Endothelial cell of umbilical vein (primary cell): ENCODE results near the gene FAM53B. TPM values are rescaled to one million over a fixed set of nuclear protein-coding genes. Genes with fewer than 3 reads are reported as not detected.

ENCODE experiments used
- BruUV-seq: library from RNA; stranded (reverse); fragments of 400-500 nt; replicated peaks from 2 replicates; lab custom pipeline; 2021; lab: Mats Ljungman, UMichigan
- CTCF ChIA-PET: fragments of 300-600, 350-600 bp; sonication (Branson Sonifier 250); formaldehyde crosslinking; loops from one replicate; lab custom pipeline; 2021; ENCODE audit warnings: antibody characterized with exemption, inconsistent platforms; lab: Charles Lee
- POLR2A ChIA-PET: fragments of 300-600, 350-600 bp; sonication (Branson Sonifier 250); formaldehyde crosslinking; loops from one replicate; lab custom pipeline; 2021; ENCODE audit warnings: antibody characterized with exemption, inconsistent platforms; lab: Charles Lee
- DNase-seq: peaks from one replicate; pipeline ENCODE4 v3.0.0-alpha.2; 2011; ENCODE audit warnings: low read depth, low spot score
- FAIRE-seq: peaks from 2 replicates; lab custom pipeline; 2011; peaks lifted over from hg19 to GRCh38; lab: Jason Lieb, UNC
- H2AFZ ChIP-seq: 2 replicates; pipeline ENCODE4 v1.6.0; 2012; ENCODE audit warnings: low read depth, low read length, control low read depth, inconsistent platforms
- H3K27ac ChIP-seq: 2 replicates; pipeline ENCODE4 v1.5.1; 2011; ENCODE audit warnings: low read depth, mild to moderate bottlenecking, control low read depth, low read length, moderate library complexity; ENCODE audit not compliant: insufficient read depth
- H3K27me3 ChIP-seq, 2 experiments: 2 replicates each; pipeline versions ENCODE4 v1.6.0 to v1.6.1; 2011; ENCODE audit warnings: low read length in 2 of 2, mixed read lengths in 1 of 2; ENCODE audit not compliant: control insufficient read depth in 2 of 2, insufficient read depth in 2 of 2
- H3K36me3 ChIP-seq, 2 experiments: 2 replicates in 1 of 2; 3 replicates in 1 of 2; pipeline ENCODE4 v1.5.1; 2011; ENCODE audit warnings: low read length in 2 of 2, mild to moderate bottlenecking in 1 of 2, moderate library complexity in 1 of 2; ENCODE audit not compliant: control insufficient read depth in 2 of 2, insufficient read depth in 2 of 2; ENCODE audit errors: extremely low read depth in 1 of 2
- H3K4me1 ChIP-seq: 3 replicates; pipeline ENCODE4 v1.5.1; 2011; ENCODE audit warnings: mild to moderate bottlenecking, low read length; ENCODE audit not compliant: control insufficient read depth, insufficient read depth; ENCODE audit errors: extremely low read depth
- H3K4me2 ChIP-seq: 2 replicates; pipeline ENCODE4 v1.6.1; 2011; ENCODE audit warnings: low read length, control low read depth, mixed read lengths; ENCODE audit not compliant: insufficient read depth
- H3K4me3 ChIP-seq, 3 experiments: fragments of 200-600 bp in 1 of 3; sonication (generic), shearing (Covaris generic) in 1 of 3; replicated peaks in 1 of 3; 2 replicates each; pipeline ENCODE4 v1.5.1; 2011 to 2016; ENCODE audit warnings: control low read depth in 3 of 3, low read length in 3 of 3, mild to moderate bottlenecking in 2 of 3, inconsistent platforms in 1 of 3, low read depth in 1 of 3, moderate library complexity in 1 of 3; ENCODE audit not compliant: insufficient read depth in 1 of 3
- H3K79me2 ChIP-seq: 2 replicates; pipeline ENCODE4 v1.6.0; 2012; ENCODE audit warnings: low read length, inconsistent platforms; ENCODE audit not compliant: control insufficient read depth, insufficient read depth
- H3K9ac ChIP-seq: replicated peaks from 2 replicates; pipeline ENCODE3; 2011; ENCODE audit warnings: low read length, control low read depth; ENCODE audit not compliant: insufficient read depth; ENCODE audit errors: extremely low read depth
- H3K9me1 ChIP-seq: replicated peaks from 3 replicates; pipeline ENCODE4 v1.6.0; 2011; ENCODE audit warnings: mild to moderate bottlenecking, low read length; ENCODE audit not compliant: control insufficient read depth, insufficient read depth; ENCODE audit errors: extremely low read depth
- H3K9me3 ChIP-seq: replicated peaks from 2 replicates; pipeline ENCODE4 v1.5.1; 2012; ENCODE audit warnings: low read length, inconsistent platforms; ENCODE audit not compliant: control insufficient read depth, insufficient read depth
- H4K20me1 ChIP-seq: replicated peaks from 2 replicates; pipeline ENCODE3; 2011; ENCODE audit warnings: mild to moderate bottlenecking, low read length; ENCODE audit not compliant: control insufficient read depth, insufficient read depth; ENCODE audit errors: extremely low read depth
- CTCF ChIP-seq, 2 donors: IDR thresholded peaks; 1 replicate in 1 of 2; 2 replicates in 1 of 2; pipeline ENCODE4 v1.5.1; 2011; ENCODE audit warnings: low read length in 2 of 2, mild to moderate bottlenecking in 2 of 2, moderate library complexity in 2 of 2, control low read depth in 1 of 2, inconsistent platforms in 1 of 2, low read depth in 1 of 2; ENCODE audit not compliant: insufficient read depth in 1 of 2; ENCODE audit errors: extremely low read depth in 1 of 2
- FOS ChIP-seq: IDR thresholded peaks from 2 replicates; pipeline ENCODE4 v1.6.1; 2011; ENCODE audit warnings: mild to moderate bottlenecking, low read length, moderate library complexity, borderline replicate concordance; ENCODE audit not compliant: insufficient read depth
- GATA2 ChIP-seq: IDR thresholded peaks from 2 replicates; pipeline ENCODE4 v1.7.0; 2011; ENCODE audit warnings: low read depth, mild to moderate bottlenecking, moderate library complexity, mixed read lengths, low read length; ENCODE audit not compliant: insufficient read length, insufficient read depth
- JUN ChIP-seq: IDR thresholded peaks from 2 replicates; pipeline ENCODE4 v1.6.1; 2011; ENCODE audit warnings: borderline replicate concordance, low read depth; ENCODE audit not compliant: insufficient read length, insufficient read depth
- POLR2AphosphoS5 ChIP-seq: IDR thresholded peaks from 2 replicates; pipeline ENCODE4 v1.6.1; 2012; ENCODE audit warnings: low read depth, mild to moderate bottlenecking, control low read depth, low read length, moderate library complexity; ENCODE audit not compliant: insufficient read depth
- dilution Hi-C: fragments of 300-500 bp; cut with MboI; formaldehyde crosslinking; loops from one replicate; pipeline ENCODE4 v1.15.0; 2019; ENCODE audit warnings: low sequenced_read_pairs; ENCODE audit not compliant: extremely low pct_ligation_motif_present
- intact Hi-C: fragments of 100-400 bp; cut with micrococcal nuclease; formaldehyde crosslinking; loops from one replicate; pipeline ENCODE4 v1.10.0; 2022
- polyA plus RNA-seq, 4 experiments: library from polyadenylated mRNA; depleted of rRNA in 3 of 4; stranded (reverse) in 3 of 4; unstranded in 1 of 4; fragments of >200 nt; gene quantifications; 2 replicates each; pipeline versions ENCODE4 v1.2.1 to v1.2.3, GENCODE V29; 2011 to 2012; ENCODE audit warnings: missing spikeins in 1 of 4
- total RNA-seq: library from RNA; stranded (reverse); gene quantifications from 2 replicates; pipeline ENCODE4 v1.2.3, GENCODE V29; 2021

FAM53B gene
- total and polyA plus RNA-seq, 2 donors (not counting 3 experiments of a cell fraction or from before 2014, with no cell fraction given), result 8.5 to 21.1 TPM

GRCh38 chr10:124596962-124597845 lies 147.0 kb downstream of the FAM53B start:
- H4K20me1 ChIP-seq, result no peaks in the 10 kb centered on the region
- DNase-seq, result no peak
- no peaks in the 10 kb centered on the region for H3K4me1 ChIP-seq
- no peaks in the 10 kb centered on the region for H3K9me3 ChIP-seq
- no peak overlapping the region for H3K4me3 ChIP-seq
- TF ChIP-seq CTCF (IDR thresholded peaks at IDR 0.05; ENCODE audit: extremely low read depth in 1 of 2, insufficient read depth in 1 of 2, low read depth in 1 of 2, low read length in 2 of 2) (no peak), POLR2AphosphoS5 (no peak), GATA2 (no peak), FOS (no peak), JUN (no peak)
- CTCF ChIA-PET, result interaction anchor here (0.6 kb wide), 1 partner anchor 96 kb away, joined by 3 read pairs; no protein-coding TSS in a partner anchor
- dilution Hi-C loops, result no loop called here
- H3K27me3 ChIP-seq, result no peaks in the 10 kb centered on the region
- no peak overlapping the region for H3K4me2 ChIP-seq
- H3K27ac ChIP-seq, result no peak overlapping the region
- H3K79me2 ChIP-seq, result no peaks in the 10 kb centered on the region
- intact Hi-C loops, result no loop called here
- POLR2A ChIA-PET, result no interaction called here
- BruUV-seq, result no TSS peak
- no peaks in the 10 kb centered on the region for H3K9me1 ChIP-seq
- H3K36me3 ChIP-seq, result no peaks in the 10 kb centered on the region
- H3K9ac ChIP-seq, result no peak overlapping the region
- no peak overlapping the region for H2AFZ ChIP-seq
- FAIRE-seq, result no peak
